Breast epithelium (tissue), 4 donors: ENCODE data around the gene TBC1D23. TPM values are rescaled to one million over a fixed set of nuclear protein-coding genes. Genes with fewer than 3 reads are reported as not detected.
A peak's percentile ranks its signal among the peaks of the same experiment; 100 is the strongest.
"Not testable (repeated sequence)": the region's sequence is repeated elsewhere in the genome, so short reads cannot be mapped to it uniquely, and the experiment has no call there.

Experiments used
- DNase-seq, 2 donors: peaks; one replicate each; pipeline ENCODE4 v3.0.0-alpha.2; 2019; ENCODE audit warnings: low spot score in 2 of 2
- H3K27ac ChIP-seq, 2 donors: fragments of 200-600 bp; sonication (generic) in 1 of 2; one replicate each; pipeline ENCODE4 v1.5.1; 2016 to 2019; ENCODE audit warnings: mild to moderate bottlenecking in 1 of 2
- H3K27me3 ChIP-seq, 2 donors: fragments of 200-600 bp; sonication (generic) in 1 of 2; one replicate each; pipeline versions ENCODE4 v1.5.1 to v1.6.0; 2017 to 2019; ENCODE audit warnings: control low read depth in 1 of 2, mild to moderate bottlenecking in 1 of 2
- H3K36me3 ChIP-seq: fragments of 200-600 bp; one replicate; pipeline ENCODE4 v1.5.1; 2019
- H3K4me1 ChIP-seq, 2 donors: fragments of 200-600 bp; sonication (generic); one replicate each; pipeline ENCODE4 v1.5.1; 2016 to 2019; ENCODE audit warnings: control low read depth in 1 of 2
- H3K4me3 ChIP-seq, 3 donors: fragments of 200-600 bp; sonication (generic); 1 replicate in 2 of 3; 2 replicates in 1 of 3; pipeline ENCODE4 v1.5.1; 2016 to 2019; ENCODE audit warnings: mild to moderate bottlenecking in 3 of 3, moderate library complexity in 2 of 3
- H3K9me3 ChIP-seq, 2 donors: fragments of 200-600 bp; sonication (generic) in 1 of 2; one replicate each; pipeline ENCODE4 v1.5.1; 2016 to 2019; ENCODE audit warnings: control low read depth in 1 of 2
- POLR2A ChIP-seq: fragments of 450-650 bp; IDR thresholded peaks from one replicate; pipeline ENCODE4 v1.6.1; 2016; ENCODE audit warnings: antibody characterized with exemption, mild to moderate bottlenecking, moderate library complexity
- POLR2AphosphoS5 ChIP-seq, 3 donors: sonication (generic); formaldehyde crosslinking; IDR thresholded peaks; one replicate each; pipeline ENCODE4 v1.6.1; 2017; ENCODE audit warnings: antibody characterized with exemption in 3 of 3
- intact Hi-C: fragments of 100-400 bp; cut with DNase I; formaldehyde crosslinking; loops from one replicate; pipeline ENCODE4 v1.15.1; 2023; ENCODE audit warnings: low total_unique reads
- total RNA-seq, 3 donors: library from RNA; depleted of rRNA; stranded (reverse); fragments of >200 nt; gene quantifications; one replicate each; pipeline ENCODE4 v1.1.0, GENCODE V29; 2016
- TF ChIP-seq, protein P1 (sequence below), 3 donors: fragments of 450-650 bp; IDR thresholded peaks; one replicate each; pipeline ENCODE4 v1.5.1; 2016 to 2017; ENCODE audit warnings: antibody characterized with exemption in 3 of 3, mild to moderate bottlenecking in 3 of 3, moderate library complexity in 3 of 3

The TBC1D23 gene
- total RNA-seq, 3 donors from 2014 or later: 32.8 to 48.2 (median 42.9) TPM

DNA sequence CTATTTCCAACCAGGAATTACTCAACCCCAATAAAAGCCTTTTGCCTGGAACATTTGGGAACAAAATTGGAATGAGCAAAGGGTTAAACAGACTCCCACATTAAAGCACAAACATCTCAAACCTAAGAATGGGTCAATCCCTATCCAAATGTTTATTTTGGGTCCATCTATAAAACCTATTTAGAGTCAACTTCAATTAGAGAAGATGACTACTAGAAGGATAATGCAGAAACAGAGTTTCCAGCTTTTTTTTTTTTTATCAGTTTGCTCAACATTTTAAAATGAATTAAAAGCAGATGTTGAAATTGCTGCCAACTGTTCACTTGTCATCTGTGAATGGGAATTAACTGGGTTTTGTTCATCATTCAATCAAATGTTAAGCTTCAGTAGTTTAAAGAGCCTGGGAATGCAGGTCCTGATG lies 4.1 kb upstream of the TBC1D23 start:
- H3K9me3 ChIP-seq: no peaks in the 10 kb centered on the region
- no peak overlapping the region for H3K27ac ChIP-seq
- DNase-seq: no peak
- intact Hi-C loops: loop anchor here (10.0 kb wide), 1 partner anchor 422 kb away; no protein-coding TSS in a partner anchor
- no peaks in the 10 kb centered on the region for H3K27me3 ChIP-seq
- peaks cover 0 to 2% of the 10 kb centered on the region in 2 donors for H3K4me1 ChIP-seq
- H3K4me3 ChIP-seq: no peak overlapping the region
- no peaks in the 10 kb centered on the region for H3K36me3 ChIP-seq
- TF ChIP-seq, protein P1, sequence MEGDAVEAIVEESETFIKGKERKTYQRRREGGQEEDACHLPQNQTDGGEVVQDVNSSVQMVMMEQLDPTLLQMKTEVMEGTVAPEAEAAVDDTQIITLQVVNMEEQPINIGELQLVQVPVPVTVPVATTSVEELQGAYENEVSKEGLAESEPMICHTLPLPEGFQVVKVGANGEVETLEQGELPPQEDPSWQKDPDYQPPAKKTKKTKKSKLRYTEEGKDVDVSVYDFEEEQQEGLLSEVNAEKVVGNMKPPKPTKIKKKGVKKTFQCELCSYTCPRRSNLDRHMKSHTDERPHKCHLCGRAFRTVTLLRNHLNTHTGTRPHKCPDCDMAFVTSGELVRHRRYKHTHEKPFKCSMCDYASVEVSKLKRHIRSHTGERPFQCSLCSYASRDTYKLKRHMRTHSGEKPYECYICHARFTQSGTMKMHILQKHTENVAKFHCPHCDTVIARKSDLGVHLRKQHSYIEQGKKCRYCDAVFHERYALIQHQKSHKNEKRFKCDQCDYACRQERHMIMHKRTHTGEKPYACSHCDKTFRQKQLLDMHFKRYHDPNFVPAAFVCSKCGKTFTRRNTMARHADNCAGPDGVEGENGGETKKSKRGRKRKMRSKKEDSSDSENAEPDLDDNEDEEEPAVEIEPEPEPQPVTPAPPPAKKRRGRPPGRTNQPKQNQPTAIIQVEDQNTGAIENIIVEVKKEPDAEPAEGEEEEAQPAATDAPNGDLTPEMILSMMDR (IDR thresholded peaks at IDR 0.05): no peak
- TF ChIP-seq POLR2AphosphoS5 (IDR thresholded peaks at IDR 0.05): no peak
- TF ChIP-seq POLR2A: no peak

DNA sequence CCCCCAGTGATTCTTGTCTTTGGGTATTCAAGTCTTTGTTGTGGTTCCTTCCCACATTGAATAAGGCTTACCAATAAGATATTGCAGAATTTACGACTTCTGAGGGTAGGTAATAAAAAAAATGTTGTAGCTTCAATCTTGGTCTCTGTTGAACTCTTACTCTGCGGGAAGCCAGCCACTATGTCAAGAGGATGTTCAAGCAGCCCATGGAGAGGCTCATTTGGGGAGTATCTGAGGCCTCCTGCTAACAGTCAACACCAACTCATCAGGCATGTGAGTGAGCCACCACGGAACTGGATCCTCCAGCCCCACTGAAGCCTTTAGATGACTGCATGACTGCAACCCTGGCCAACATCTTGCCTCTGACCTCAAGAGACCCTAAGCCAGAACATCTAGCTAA lies 3.2 kb upstream of the TBC1D23 start:
- no peak for DNase-seq
- TF ChIP-seq, protein P1 (IDR thresholded peaks at IDR 0.05): no peak
- TF ChIP-seq POLR2AphosphoS5 (IDR thresholded peaks at IDR 0.05) (no peak), POLR2A (no peak)
- H3K36me3 ChIP-seq: no peaks in the 10 kb centered on the region
- H3K4me1 ChIP-seq: peaks cover 0 to 7% of the 10 kb centered on the region in 2 donors
- H3K4me3 ChIP-seq: no peak overlapping the region
- peak overlapping the region in 1 of 2 donors; percentile 13 for H3K27ac ChIP-seq
- intact Hi-C loops: loop anchor here (10.0 kb wide), 1 partner anchor 423 kb away; no protein-coding TSS in a partner anchor
- H3K9me3 ChIP-seq: no peaks in the 10 kb centered on the region
- H3K27me3 ChIP-seq: no peaks in the 10 kb centered on the region

DNA sequence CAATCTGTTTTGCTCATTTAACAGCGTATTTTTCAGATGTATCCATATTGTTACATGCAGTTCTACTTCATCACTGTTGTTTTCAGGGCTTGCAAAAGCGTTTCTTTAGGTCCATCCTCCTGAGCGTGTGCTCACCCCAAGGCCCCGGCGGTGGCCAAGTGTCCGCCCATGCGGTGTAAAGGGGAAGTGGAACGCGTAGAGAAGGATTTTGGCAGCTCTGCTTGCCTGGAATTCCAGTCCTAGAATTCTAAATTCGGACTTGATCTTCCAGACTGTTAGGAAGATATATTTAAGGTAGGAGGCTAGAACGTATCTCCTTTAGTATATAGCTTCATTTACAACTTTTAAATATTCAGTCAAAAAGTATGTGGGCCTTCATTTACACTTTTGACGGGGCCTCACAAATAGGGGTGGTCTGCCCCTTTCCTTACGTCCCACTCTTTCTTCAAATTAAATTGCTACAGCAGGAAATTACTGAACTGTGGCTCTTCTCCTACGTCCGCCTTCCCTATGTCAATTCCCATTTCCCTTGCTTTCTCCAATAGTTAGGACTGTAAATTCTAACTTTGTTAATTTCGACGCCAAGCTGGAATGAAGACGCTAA lies 609 bp upstream of the TBC1D23 start:
- Histone ChIP-seq H3K4me1 (peaks cover 0 to 11% of the 10 kb centered on the region in 2 donors), H3K27me3 (no peaks in the 10 kb centered on the region), H3K4me3 (peak overlapping the region; percentile 89 to 99 (median 98)), H3K9me3 (no peaks in the 10 kb centered on the region), H3K27ac (peak overlapping the region; percentile 99 to 100), H3K36me3 (no peaks in the 10 kb centered on the region)
- no peak for TF ChIP-seq POLR2A
- TF ChIP-seq POLR2AphosphoS5 (IDR thresholded peaks at IDR 0.05): peak in 1 of 3 donors; percentile 50
- TF ChIP-seq, protein P1 (IDR thresholded peaks at IDR 0.05): peak; percentile 19 to 37 (median 29)
- intact Hi-C loops: no loop called here
- peak in 1 of 2 donors; percentile 25 for DNase-seq

DNA sequence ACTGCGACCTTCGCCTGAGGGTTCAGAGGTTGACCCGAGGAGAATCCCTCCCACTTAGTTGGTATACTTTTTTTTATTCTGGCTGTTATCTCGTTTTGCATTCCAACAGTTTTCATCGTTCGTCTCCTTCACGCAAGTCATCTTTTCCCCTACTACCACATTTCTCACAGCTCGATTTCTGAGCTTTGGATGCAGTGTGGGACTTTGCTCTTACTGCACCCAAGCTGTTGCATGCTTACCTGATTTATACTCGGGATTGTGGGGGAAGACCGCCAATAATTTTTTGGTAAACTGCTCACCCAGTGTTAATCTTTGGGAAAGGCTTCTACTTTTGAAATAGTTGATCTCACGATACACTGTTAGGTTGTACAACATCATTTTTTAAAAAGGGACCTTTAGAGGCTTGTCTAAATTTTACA lies 702 bp downstream of the TBC1D23 start:
- Histone ChIP-seq H3K4me1 (peaks cover 0 to 11% of the 10 kb centered on the region in 2 donors), H3K4me3 (peak overlapping the region; percentile 89 to 99 (median 98)), H3K9me3 (no peaks in the 10 kb centered on the region), H3K27ac (peak overlapping the region; percentile 99 to 100), H3K27me3 (no peaks in the 10 kb centered on the region), H3K36me3 (no peaks in the 10 kb centered on the region)
- TF ChIP-seq POLR2A: no peak
- TF ChIP-seq, protein P1 (IDR thresholded peaks at IDR 0.05): no peak
- no peak for TF ChIP-seq POLR2AphosphoS5 (IDR thresholded peaks at IDR 0.05)
- DNase-seq: no peak
- intact Hi-C loops: no loop called here

DNA sequence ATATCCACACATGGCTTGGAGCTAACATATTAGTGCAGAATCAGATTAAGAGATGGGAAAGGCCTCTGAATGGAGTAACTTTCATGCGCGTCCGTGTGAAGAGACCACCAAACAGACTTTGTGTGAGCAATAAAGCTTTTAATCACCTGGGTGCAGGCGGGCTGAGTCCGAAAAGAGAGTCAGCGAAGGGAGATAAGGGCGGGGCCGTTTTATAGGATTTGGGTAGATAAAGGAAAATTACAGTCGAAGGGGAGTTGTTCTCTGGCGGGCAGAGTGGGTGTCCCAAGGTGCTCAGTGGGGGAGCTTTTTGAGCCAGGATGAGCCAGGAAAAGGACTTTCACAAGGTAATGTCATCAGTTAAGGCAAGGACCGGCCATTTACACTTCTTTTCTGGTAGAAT lies 2.1 kb downstream of the TBC1D23 start:
- H3K27ac ChIP-seq, H3K4me3 ChIP-seq, H3K36me3 ChIP-seq, H3K9me3 ChIP-seq, H3K27me3 ChIP-seq, intact Hi-C loops, DNase-seq: not testable (repeated sequence)
- peaks cover 0 to 11% of the 10 kb centered on the region in 2 donors for H3K4me1 ChIP-seq
